HEK293 (cell line): ENCODE results near the gene VPS9D1.

ENCODE experiments used
- CTCF ChIA-PET: fragments of 350-600 bp; formaldehyde crosslinking; extraction: SDS; loops from one replicate; lab custom pipeline; 2021; ENCODE audit warnings: antibody characterized with exemption; lab: Yijun Ruan, JAX
- POLR2A ChIA-PET: fragments of 300-600 bp; formaldehyde crosslinking; extraction: SDS; loops from one replicate; lab custom pipeline; 2020; ENCODE audit warnings: antibody characterized with exemption, inconsistent platforms; lab: Yijun Ruan, JAX
- H3K27ac ChIP-seq: fragments of 200-500 bp; sonication (Bioruptor generic); 2 replicates; pipeline ENCODE4 v1.5.1; 2014; ENCODE audit warnings: low read depth, low read length, control low read depth, inconsistent platforms; ENCODE audit errors: extremely low read depth
- H3K36me3 ChIP-seq, 2 experiments: fragments of 200-500 bp in 1 of 2; sonication (Bioruptor generic) in 1 of 2; 1 replicate in 1 of 2; 2 replicates in 1 of 2; pipeline ENCODE4 v1.5.1; 2014 to 2017; ENCODE audit warnings: inconsistent platforms in 2 of 2, low read length in 2 of 2; ENCODE audit not compliant: control insufficient read depth in 2 of 2, insufficient read depth in 1 of 2
- H3K4me1 ChIP-seq: fragments of 200-500 bp; sonication (Bioruptor generic); 2 replicates; pipeline ENCODE4 v1.5.1; 2014; ENCODE audit warnings: mild to moderate bottlenecking, low read length, inconsistent platforms; ENCODE audit not compliant: control insufficient read depth, insufficient read depth
- H3K4me3 ChIP-seq: 2 replicates; pipeline ENCODE4 v1.5.1; 2011; ENCODE audit warnings: low read depth, mild to moderate bottlenecking, control low read depth, low read length, moderate library complexity
- H3K9me3 ChIP-seq: fragments of 200-500 bp; sonication (Bioruptor generic); 2 replicates; pipeline ENCODE4 v1.5.1; 2014; ENCODE audit warnings: low read depth, low read length, inconsistent platforms; ENCODE audit not compliant: control insufficient read depth, insufficient read depth
- BCL11A ChIP-seq: fragments of 450-650 bp; formaldehyde crosslinking; IDR thresholded peaks from 2 replicates; pipeline ENCODE4 v1.5.1; 2016; ENCODE audit warnings: low read depth, missing biosample characterization, missing genetic modification characterization
- EGR2 ChIP-seq: fragments of 450-650 bp; formaldehyde crosslinking; IDR thresholded peaks from 2 replicates; pipeline ENCODE4 v1.5.1; 2016; ENCODE audit warnings: low read depth, missing biosample characterization, missing genetic modification characterization
- KLF7 ChIP-seq: fragments of 450-650 bp; formaldehyde crosslinking; IDR thresholded peaks from 2 replicates; pipeline ENCODE4 v1.5.1; 2016; ENCODE audit warnings: missing biosample characterization, missing genetic modification characterization, borderline replicate concordance
- KLF8 ChIP-seq: fragments of 450-650 bp; formaldehyde crosslinking; IDR thresholded peaks from 2 replicates; pipeline ENCODE4 v1.5.1; 2016; ENCODE audit warnings: missing biosample characterization, missing genetic modification characterization
- MYNN ChIP-seq: fragments of 450-650 bp; formaldehyde crosslinking; IDR thresholded peaks from 2 replicates; pipeline ENCODE4 v1.5.1; 2016; ENCODE audit warnings: missing biosample characterization, missing genetic modification characterization, borderline replicate concordance
- OSR2 ChIP-seq: fragments of 450-650 bp; formaldehyde crosslinking; IDR thresholded peaks from 2 replicates; pipeline ENCODE4 v1.5.1; 2016; ENCODE audit warnings: missing biosample characterization, missing genetic modification characterization
- SP2 ChIP-seq: fragments of 450-650 bp; formaldehyde crosslinking; IDR thresholded peaks from 2 replicates; pipeline ENCODE4 v1.5.1; 2016; ENCODE audit warnings: missing biosample characterization, missing genetic modification characterization
- SP7 ChIP-seq: fragments of 450-650 bp; formaldehyde crosslinking; IDR thresholded peaks from 2 replicates; pipeline ENCODE4 v1.5.1; 2016; ENCODE audit warnings: missing biosample characterization, missing genetic modification characterization
- ZEB2 ChIP-seq: fragments of 450-650 bp; formaldehyde crosslinking; IDR thresholded peaks from 2 replicates; pipeline ENCODE4 v1.5.1; 2016; ENCODE audit warnings: missing biosample characterization, missing genetic modification characterization
- ZFP69B ChIP-seq: fragments of 450-650 bp; formaldehyde crosslinking; IDR thresholded peaks from 2 replicates; pipeline ENCODE4 v1.5.1; 2016; ENCODE audit warnings: missing biosample characterization, missing genetic modification characterization
- ZIC2 ChIP-seq: fragments of 450-650 bp; formaldehyde crosslinking; IDR thresholded peaks from 2 replicates; pipeline ENCODE4 v1.5.1; 2016; ENCODE audit warnings: missing biosample characterization, missing genetic modification characterization
- ZNF155 ChIP-seq: fragments of 450-650 bp; formaldehyde crosslinking; IDR thresholded peaks from 2 replicates; pipeline ENCODE4 v1.5.1; 2016; ENCODE audit warnings: missing biosample characterization, missing genetic modification characterization
- ZNF169 ChIP-seq: fragments of 450-650 bp; formaldehyde crosslinking; IDR thresholded peaks from 2 replicates; pipeline ENCODE4 v1.5.1; 2016; ENCODE audit warnings: missing biosample characterization, missing genetic modification characterization
- ZNF362 ChIP-seq: fragments of 450-650 bp; formaldehyde crosslinking; IDR thresholded peaks from 2 replicates; pipeline ENCODE4 v1.5.1; 2016; ENCODE audit warnings: missing biosample characterization, missing genetic modification characterization
- ZNF37A ChIP-seq: fragments of 450-650 bp; IDR thresholded peaks from 2 replicates; pipeline ENCODE4 v1.5.1; 2018; ENCODE audit warnings: missing biosample characterization, missing genetic modification characterization
- ZNF398 ChIP-seq: fragments of 450-650 bp; formaldehyde crosslinking; IDR thresholded peaks from 2 replicates; pipeline ENCODE4 v1.5.1; 2017; ENCODE audit warnings: missing biosample characterization, missing genetic modification characterization
- ZNF571 ChIP-seq: fragments of 450-650 bp; formaldehyde crosslinking; IDR thresholded peaks from 2 replicates; pipeline ENCODE4 v1.5.0; 2017; ENCODE audit warnings: missing biosample characterization, missing genetic modification characterization
- ZNF610 ChIP-seq: fragments of 450-650 bp; formaldehyde crosslinking; IDR thresholded peaks from 2 replicates; pipeline ENCODE4 v1.5.1; 2016; ENCODE audit warnings: missing biosample characterization, missing genetic modification characterization, borderline replicate concordance
- ZNF654 ChIP-seq: fragments of 450-650 bp; formaldehyde crosslinking; IDR thresholded peaks from 2 replicates; pipeline ENCODE4 v1.5.1; 2016; ENCODE audit warnings: low read depth, missing biosample characterization, missing genetic modification characterization
- ZNF747 ChIP-seq: fragments of 450-650 bp; formaldehyde crosslinking; IDR thresholded peaks from 2 replicates; pipeline ENCODE4 v1.5.1; 2016; ENCODE audit warnings: missing biosample characterization, missing genetic modification characterization
- ZNF768 ChIP-seq: fragments of 450-650 bp; formaldehyde crosslinking; IDR thresholded peaks from 2 replicates; pipeline ENCODE4 v1.5.1; 2018; ENCODE audit warnings: missing biosample characterization, mild to moderate bottlenecking, missing genetic modification characterization
- ZSCAN4 ChIP-seq: fragments of 450-650 bp; formaldehyde crosslinking; IDR thresholded peaks from 2 replicates; pipeline ENCODE4 v1.5.1; 2017; ENCODE audit warnings: missing biosample characterization, missing genetic modification characterization
- TF ChIP-seq, protein P1 (sequence below): fragments of 450-650 bp; IDR thresholded peaks from 2 replicates; pipeline ENCODE4 v1.5.1; 2018; ENCODE audit warnings: missing biosample characterization, mild to moderate bottlenecking, missing genetic modification characterization
- TF ChIP-seq, protein P2 (sequence below): fragments of 450-650 bp; formaldehyde crosslinking; IDR thresholded peaks from 2 replicates; pipeline ENCODE4 v1.5.1; 2016; ENCODE audit warnings: missing biosample characterization, missing genetic modification characterization

Gene VPS9D1

GRCh38 chr16:89709716-89710432 lies 10.8 kb downstream of the VPS9D1 start:
- ChIA-PET CTCF (interaction anchor here (0.7 to 1.4 kb wide), 2 partner anchors 9 to 82 kb away, joined by 3 to 5 read pairs; no protein-coding TSS in a partner anchor), POLR2A (interaction anchor here (0.5 to 1.9 kb wide), 3 partner anchors 9 to 96 kb away, joined by 3 to 5 read pairs (median 4); no protein-coding TSS in a partner anchor)
- Histone ChIP-seq H3K4me3 (no peak overlapping the region), H3K9me3 (no peaks in the 10 kb centered on the region), H3K27ac (no peak overlapping the region), H3K4me1 (no peaks in the 10 kb centered on the region; the same call in 1 of the 2 replicates), H3K36me3 (peaks cover 0 to 12% of the 10 kb centered on the region in 2 experiments; a peak in 2 of 3 replicates)
- no peak for TF ChIP-seq ZNF37A (tag by site-specific recombination)
- no peak for TF ChIP-seq MYNN (tag by site-specific recombination)
- no peak for TF ChIP-seq ZFP69B (tag by site-specific recombination)
- TF ChIP-seq ZNF747 = no peak
- TF ChIP-seq ZNF610 = no peak
- 0 out of 2 replicates have a peak, but pooled peaks have one; percentile 5 for TF ChIP-seq SP2
- TF ChIP-seq EGR2 (tag by site-specific recombination) = peak; percentile 22; the same call in 1 of the 2 replicates
- TF ChIP-seq OSR2 (tag by site-specific recombination) = no peak

DNA sequence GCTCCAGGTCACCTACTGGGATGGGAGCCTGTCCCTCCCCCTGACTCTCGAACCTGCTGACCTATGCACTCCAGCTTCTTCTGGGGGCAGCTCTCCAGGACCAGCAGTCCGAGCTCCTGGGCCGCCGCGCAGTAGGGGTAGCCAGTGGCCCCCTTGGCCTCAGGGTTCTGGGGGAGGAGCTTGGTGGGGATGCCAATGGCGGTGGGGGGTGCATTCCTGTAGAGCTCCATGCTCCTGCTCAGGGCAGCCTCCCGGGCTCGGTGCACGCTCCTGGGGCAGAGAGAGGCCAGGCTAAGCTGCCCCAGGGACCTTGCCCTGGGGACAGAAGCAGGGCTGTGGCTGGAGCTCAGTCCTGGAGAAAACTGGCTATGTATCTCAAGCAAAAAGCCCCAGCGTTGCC lies 11.5 kb downstream of the VPS9D1 start:
- H3K27ac ChIP-seq = no peak overlapping the region
- no peaks in the 10 kb centered on the region; the same call in 1 of the 2 replicates for H3K4me1 ChIP-seq
- ChIA-PET POLR2A (interaction anchor here (0.6 to 1.9 kb wide), 3 partner anchors 9 to 84 kb away, joined by 3 to 5 read pairs (median 4); no protein-coding TSS in a partner anchor), CTCF (interaction anchor here (0.6 to 1.4 kb wide), 4 partner anchors 8 to 246 kb away, joined by 3 to 6 read pairs (median 4); no protein-coding TSS in a partner anchor)
- TF ChIP-seq ZNF768 (tag by site-specific recombination) (no peak), ZIC2 (tag by site-specific recombination) (peak; percentile 21; the same call in 1 of the 2 replicates)
- H3K9me3 ChIP-seq = no peaks in the 10 kb centered on the region
- H3K4me3 ChIP-seq = no peak overlapping the region
- H3K36me3 ChIP-seq = peaks cover 0 to 5% of the 10 kb centered on the region in 2 experiments; a peak in 2 of 3 replicates

DNA sequence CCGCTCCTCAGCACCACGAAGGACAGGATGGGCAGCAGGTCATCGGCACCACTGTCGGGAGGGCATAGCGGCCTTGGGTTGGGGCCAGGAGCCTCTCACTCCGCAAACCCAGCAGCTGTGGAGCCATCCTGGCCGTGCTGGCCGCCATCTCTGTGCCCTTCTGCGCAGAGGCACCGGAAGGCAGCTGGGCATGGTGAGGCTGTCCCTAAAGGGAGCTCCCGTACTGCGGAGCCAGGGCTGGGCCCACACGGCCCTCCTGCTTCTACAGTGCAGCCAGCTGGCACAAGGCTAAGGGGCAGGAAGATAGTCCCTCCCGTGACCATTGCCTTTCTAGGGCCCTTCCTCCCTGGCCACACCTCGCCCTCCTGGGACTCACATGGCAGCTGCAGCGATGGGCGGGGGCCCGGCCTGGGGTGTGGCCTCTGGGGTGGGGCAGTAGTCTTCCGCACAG lies 12.2 kb downstream of the VPS9D1 start:
- H3K36me3 ChIP-seq = peaks cover 0 to 1% of the 10 kb centered on the region in 2 experiments; a peak in 2 of 3 replicates
- CTCF ChIA-PET = interaction anchor here (0.5 to 1.4 kb wide), 4 partner anchors 8 to 246 kb away, joined by 3 to 6 read pairs (median 4); no protein-coding TSS in a partner anchor
- POLR2A ChIA-PET = interaction anchor here (0.6 to 1.2 kb wide), 3 partner anchors 9 to 83 kb away, joined by 3 to 4 read pairs (median 3); no protein-coding TSS in a partner anchor
- H3K4me3 ChIP-seq = no peak overlapping the region
- no peaks in the 10 kb centered on the region; the same call in 1 of the 2 replicates for H3K4me1 ChIP-seq
- no peak overlapping the region for H3K27ac ChIP-seq
- no peaks in the 10 kb centered on the region for H3K9me3 ChIP-seq
- TF ChIP-seq ZEB2 (tag by site-specific recombination) = no peak
- no peak for TF ChIP-seq BCL11A (tag by site-specific recombination)
- TF ChIP-seq, protein P1, sequence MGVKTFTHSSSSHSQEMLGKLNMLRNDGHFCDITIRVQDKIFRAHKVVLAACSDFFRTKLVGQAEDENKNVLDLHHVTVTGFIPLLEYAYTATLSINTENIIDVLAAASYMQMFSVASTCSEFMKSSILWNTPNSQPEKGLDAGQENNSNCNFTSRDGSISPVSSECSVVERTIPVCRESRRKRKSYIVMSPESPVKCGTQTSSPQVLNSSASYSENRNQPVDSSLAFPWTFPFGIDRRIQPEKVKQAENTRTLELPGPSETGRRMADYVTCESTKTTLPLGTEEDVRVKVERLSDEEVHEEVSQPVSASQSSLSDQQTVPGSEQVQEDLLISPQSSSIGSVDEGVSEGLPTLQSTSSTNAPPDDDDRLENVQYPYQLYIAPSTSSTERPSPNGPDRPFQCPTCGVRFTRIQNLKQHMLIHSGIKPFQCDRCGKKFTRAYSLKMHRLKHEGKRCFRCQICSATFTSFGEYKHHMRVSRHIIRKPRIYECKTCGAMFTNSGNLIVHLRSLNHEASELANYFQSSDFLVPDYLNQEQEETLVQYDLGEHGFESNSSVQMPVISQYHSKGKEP = no peak
- TF ChIP-seq, protein P2, sequence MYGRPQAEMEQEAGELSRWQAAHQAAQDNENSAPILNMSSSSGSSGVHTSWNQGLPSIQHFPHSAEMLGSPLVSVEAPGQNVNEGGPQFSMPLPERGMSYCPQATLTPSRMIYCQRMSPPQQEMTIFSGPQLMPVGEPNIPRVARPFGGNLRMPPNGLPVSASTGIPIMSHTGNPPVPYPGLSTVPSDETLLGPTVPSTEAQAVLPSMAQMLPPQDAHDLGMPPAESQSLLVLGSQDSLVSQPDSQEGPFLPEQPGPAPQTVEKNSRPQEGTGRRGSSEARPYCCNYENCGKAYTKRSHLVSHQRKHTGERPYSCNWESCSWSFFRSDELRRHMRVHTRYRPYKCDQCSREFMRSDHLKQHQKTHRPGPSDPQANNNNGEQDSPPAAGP (tag by site-specific recombination) = no peak
- no peak for TF ChIP-seq ZSCAN4 (tag by site-specific recombination)
- TF ChIP-seq ZNF654 (tag by site-specific recombination) = no peak
- no peak for TF ChIP-seq ZNF362 (tag by site-specific recombination)
- TF ChIP-seq SP7 (tag by site-specific recombination) = no peak
- no peak for TF ChIP-seq KLF7 (tag by site-specific recombination)
- peak; percentile 36; the same call in 1 of the 2 replicates for TF ChIP-seq KLF8 (tag by site-specific recombination)
- no peak for TF ChIP-seq ZNF169 (tag by site-specific recombination)
- no peak for TF ChIP-seq OSR2 (tag by site-specific recombination)
- no peak for TF ChIP-seq ZNF398
- no peak for TF ChIP-seq ZNF571 (tag by site-specific recombination)
- TF ChIP-seq ZNF155 = no peak
